RWPE1 (cell line): ENCODE measurements around the gene TSPY10.
"Not testable (repeated sequence)": the region's sequence is repeated elsewhere in the genome, so short reads cannot be mapped to it uniquely, and the experiment has no call there.

ENCODE experiments used
- CTCF ChIA-PET: fragments of 350-600 bp; sonication (Branson Sonifier 250); formaldehyde crosslinking; extraction: SDS; loops from one replicate; lab custom pipeline; 2021; lab: Yijun Ruan, JAX
- POLR2A ChIA-PET: fragments of 400-600 bp; formaldehyde crosslinking; extraction: SDS; loops from one replicate; lab custom pipeline; 2020; ENCODE audit warnings: antibody characterized with exemption; ENCODE audit not compliant: low non-redundant PET; lab: Yijun Ruan, JAX
- DNase-seq: peaks from one replicate; pipeline ENCODE4 v3.0.0; 2012; ENCODE audit warnings: low spot score
- H3K27ac ChIP-seq: fragments of 450-650 bp; 2 replicates; pipeline ENCODE4 v1.5.1; 2017

TSPY10 gene, protein sequence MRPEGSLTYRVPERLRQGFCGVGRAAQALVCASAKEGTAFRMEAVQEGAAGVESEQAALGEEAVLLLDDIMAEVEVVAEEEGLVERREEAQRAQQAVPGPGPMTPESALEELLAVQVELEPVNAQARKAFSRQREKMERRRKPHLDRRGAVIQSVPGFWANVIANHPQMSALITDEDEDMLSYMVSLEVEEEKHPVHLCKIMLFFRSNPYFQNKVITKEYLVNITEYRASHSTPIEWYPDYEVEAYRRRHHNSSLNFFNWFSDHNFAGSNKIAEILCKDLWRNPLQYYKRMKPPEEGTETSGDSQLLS

GRCh38 chrY:9527580-9527979 lies at the start of gene TSPY10:
TSPY10 (plus strand) TSS chrY:9527880; CDS start chrY:9527926, 46 bp downstream.
- CTCF ChIA-PET, POLR2A ChIA-PET, DNase-seq, H3K27ac ChIP-seq: not testable (repeated sequence)

- DNase-seq, POLR2A ChIA-PET, CTCF ChIA-PET, H3K27ac ChIP-seq: not testable (repeated sequence)
Measured at GRCh38 chrY:9486967-9487366, 40.7 kb upstream of the TSPY10 start, which contains the start of gene TSPY9. TSPY9 (plus strand) TSS chrY:9487267; CDS start chrY:9487313, 46 bp downstream.

GRCh38 chrY:9504396-9504795 lies 23.3 kb upstream of the TSPY10 start:
- DNase-seq, POLR2A ChIA-PET, CTCF ChIA-PET, H3K27ac ChIP-seq: not testable (repeated sequence)

DNA sequence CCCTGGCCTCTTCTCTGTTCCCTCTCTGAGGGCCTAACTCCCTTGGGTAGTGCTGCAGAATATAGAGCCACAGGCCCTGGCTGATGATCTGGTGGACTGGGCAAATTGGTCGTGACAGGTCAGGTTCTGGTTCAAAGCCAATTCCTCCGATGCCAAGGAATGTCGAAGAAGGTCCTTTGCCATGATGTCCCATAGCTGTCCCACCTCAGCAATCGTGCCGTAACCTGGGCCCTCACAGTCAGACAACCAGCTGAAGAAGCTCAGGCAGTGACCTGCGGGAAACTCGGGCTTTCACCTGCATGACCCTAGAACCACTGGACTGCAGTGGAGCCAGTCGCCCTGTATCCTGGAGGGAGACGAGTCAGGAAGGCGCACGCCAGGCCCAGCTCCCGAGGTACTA lies 11.4 kb upstream of the TSPY10 start:
- H3K27ac ChIP-seq, DNase-seq, CTCF ChIA-PET, POLR2A ChIA-PET: not testable (repeated sequence)
